ENCODE measurements around the gene ARID1B.

- TF ChIP-seq, protein P1, sequence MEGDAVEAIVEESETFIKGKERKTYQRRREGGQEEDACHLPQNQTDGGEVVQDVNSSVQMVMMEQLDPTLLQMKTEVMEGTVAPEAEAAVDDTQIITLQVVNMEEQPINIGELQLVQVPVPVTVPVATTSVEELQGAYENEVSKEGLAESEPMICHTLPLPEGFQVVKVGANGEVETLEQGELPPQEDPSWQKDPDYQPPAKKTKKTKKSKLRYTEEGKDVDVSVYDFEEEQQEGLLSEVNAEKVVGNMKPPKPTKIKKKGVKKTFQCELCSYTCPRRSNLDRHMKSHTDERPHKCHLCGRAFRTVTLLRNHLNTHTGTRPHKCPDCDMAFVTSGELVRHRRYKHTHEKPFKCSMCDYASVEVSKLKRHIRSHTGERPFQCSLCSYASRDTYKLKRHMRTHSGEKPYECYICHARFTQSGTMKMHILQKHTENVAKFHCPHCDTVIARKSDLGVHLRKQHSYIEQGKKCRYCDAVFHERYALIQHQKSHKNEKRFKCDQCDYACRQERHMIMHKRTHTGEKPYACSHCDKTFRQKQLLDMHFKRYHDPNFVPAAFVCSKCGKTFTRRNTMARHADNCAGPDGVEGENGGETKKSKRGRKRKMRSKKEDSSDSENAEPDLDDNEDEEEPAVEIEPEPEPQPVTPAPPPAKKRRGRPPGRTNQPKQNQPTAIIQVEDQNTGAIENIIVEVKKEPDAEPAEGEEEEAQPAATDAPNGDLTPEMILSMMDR (IDR thresholded peaks at IDR 0.05) = no peak
- TF ChIP-seq POLR2A (IDR thresholded peaks at IDR 0.05) (no peak), EP300 (IDR thresholded peaks at IDR 0.05) (no peak)
These were observed 408.0 kb downstream of the ARID1B start for GRCh38 chr6:157185171-157185570.
